SK-N-SH (cell line): ENCODE measurements around the gene ATPAF2. TPM values are rescaled to one million over a fixed set of nuclear protein-coding genes. Genes with fewer than 3 reads are reported as not detected.

Source experiments
- CTCF ChIA-PET: fragments of 300-600, 350-600 bp; formaldehyde crosslinking; extraction: SDS; loops from one replicate; lab custom pipeline; 2021; lab: Yijun Ruan, JAX
- POLR2A ChIA-PET: fragments of 350-600 bp; sonication (Branson Sonifier 250); formaldehyde crosslinking; extraction: SDS; loops from one replicate; lab custom pipeline; 2020; ENCODE audit warnings: antibody characterized with exemption, inconsistent platforms; lab: Yijun Ruan, JAX
- DNase-seq: peaks from one replicate; pipeline ENCODE4 v3.0.0; 2012
- H2AFZ ChIP-seq: fragments of 200-600 bp; sonication (generic); 2 replicates; pipeline ENCODE4 v1.8.1; 2016; ENCODE audit warnings: antibody characterized with exemption, mild to moderate bottlenecking, low read depth
- H3F3A ChIP-seq: fragments of 200-600 bp; sonication (generic); replicated peaks from 2 replicates; pipeline ENCODE3; 2016; ENCODE audit warnings: antibody characterized with exemption, mild to moderate bottlenecking; ENCODE audit not compliant: insufficient read depth
- H3K27ac ChIP-seq, 2 experiments: fragments of 200-500 bp in 1 of 2; fragments of 200-600 bp in 1 of 2; sonication (Bioruptor generic) in 1 of 2; sonication (generic), shearing (Covaris generic) in 1 of 2; 2 replicates each; pipeline versions ENCODE4 v1.5.1 to v1.6.1; 2014 to 2016; ENCODE audit warnings: low read depth in 2 of 2, inconsistent platforms in 1 of 2, low read length in 1 of 2, mild to moderate bottlenecking in 1 of 2, mixed read lengths in 1 of 2
- H3K27me3 ChIP-seq: fragments of 200-600 bp; sonication (generic), shearing (Covaris generic); 2 replicates; pipeline ENCODE4 v1.6.1; 2016; ENCODE audit warnings: mixed run types; ENCODE audit not compliant: insufficient read depth
- H3K36me3 ChIP-seq, 2 experiments: fragments of 200-500 bp in 1 of 2; fragments of 200-600 bp in 1 of 2; sonication (Bioruptor generic) in 1 of 2; sonication (generic) in 1 of 2; replicated peaks in 1 of 2; 2 replicates each; pipeline versions ENCODE3 to v1.5.1; 2014 to 2016; ENCODE audit warnings: low read length in 1 of 2, mild to moderate bottlenecking in 1 of 2; ENCODE audit not compliant: insufficient read depth in 2 of 2, control insufficient read depth in 1 of 2
- H3K4me1 ChIP-seq, 2 experiments: fragments of 200-500 bp in 1 of 2; fragments of 200-600 bp in 1 of 2; sonication (Bioruptor generic) in 1 of 2; sonication (generic), shearing (Covaris generic) in 1 of 2; 2 replicates each; pipeline versions ENCODE4 v1.5.1 to v1.6.1; 2014 to 2016; ENCODE audit warnings: low read depth in 1 of 2, low read length in 1 of 2, mixed run types in 1 of 2; ENCODE audit not compliant: insufficient read depth in 2 of 2, control insufficient read depth in 1 of 2
- H3K4me2 ChIP-seq: fragments of 200-600 bp; sonication (generic), shearing (Covaris generic); 2 replicates; pipeline ENCODE4 v1.6.1; 2017; ENCODE audit warnings: mixed run types
- H3K4me3 ChIP-seq, 2 experiments: fragments of 200-500 bp in 1 of 2; fragments of 200-600 bp in 1 of 2; sonication (Bioruptor generic) in 1 of 2; sonication (generic), shearing (Covaris generic) in 1 of 2; 2 replicates each; pipeline versions ENCODE4 v1.5.1 to v1.8.1; 2014 to 2016; ENCODE audit warnings: low read depth in 2 of 2, inconsistent platforms in 1 of 2, low read length in 1 of 2, mild to moderate bottlenecking in 1 of 2, mixed read lengths in 1 of 2, moderate library complexity in 1 of 2
- H3K79me2 ChIP-seq: fragments of 200-600 bp; sonication (generic); 2 replicates; pipeline ENCODE4 v1.8.1; 2017; ENCODE audit warnings: mild to moderate bottlenecking; ENCODE audit not compliant: insufficient read depth
- H3K9ac ChIP-seq: fragments of 200-600 bp; sonication (generic); 2 replicates; pipeline ENCODE4 v1.6.1; 2017; ENCODE audit warnings: mixed run types
- H3K9me2 ChIP-seq: fragments of 200-600 bp; sonication (generic); 2 replicates; pipeline ENCODE4 v1.6.1; 2017; ENCODE audit warnings: mixed run types
- H3K9me3 ChIP-seq: fragments of 200-600 bp; sonication (generic); 2 replicates; pipeline ENCODE4 v1.6.1; 2017; ENCODE audit warnings: mixed run types, mild to moderate bottlenecking, moderate library complexity
- H4K20me1 ChIP-seq: fragments of 200-600 bp; sonication (generic); 2 replicates; pipeline ENCODE4 v1.6.1; 2017; ENCODE audit warnings: mild to moderate bottlenecking, mixed run types; ENCODE audit not compliant: insufficient read depth
- CHD2 ChIP-seq: fragments of 150-350 bp; IDR thresholded peaks from 2 replicates; pipeline ENCODE4 v1.6.1; 2018; ENCODE audit warnings: low read length; ENCODE audit not compliant: partially characterized antibody
- FOXM1 ChIP-seq: IDR thresholded peaks from 2 replicates; pipeline ENCODE4 v1.4.0; 2012; ENCODE audit warnings: low read depth, mild to moderate bottlenecking
- IRF3 ChIP-seq: fragments of 150-350 bp; IDR thresholded peaks from 2 replicates; pipeline ENCODE4 v1.6.1; 2016; ENCODE audit warnings: mild to moderate bottlenecking, low read depth, low read length
- MXI1 ChIP-seq: IDR thresholded peaks from 2 replicates; pipeline ENCODE4 v1.6.1; 2012; ENCODE audit warnings: mild to moderate bottlenecking, low read depth, low read length, improper control_type of control experiment
- REST ChIP-seq: IDR thresholded peaks from 2 replicates; pipeline ENCODE4 v1.6.1; 2012; ENCODE audit warnings: mild to moderate bottlenecking, low read depth, low read length, moderate library complexity
- SIN3A ChIP-seq: IDR thresholded peaks from 2 replicates; pipeline ENCODE4 v1.6.1; 2012; ENCODE audit warnings: low read depth, mild to moderate bottlenecking, low read length, moderate library complexity, borderline replicate concordance
- TAF1 ChIP-seq: IDR thresholded peaks from 2 replicates; pipeline ENCODE4 v1.6.1; 2012; ENCODE audit warnings: low read depth, mild to moderate bottlenecking, low read length, moderate library complexity, borderline replicate concordance
- TEAD4 ChIP-seq: IDR thresholded peaks from 2 replicates; pipeline ENCODE4 v1.4.0; 2012; ENCODE audit warnings: mild to moderate bottlenecking, borderline replicate concordance; ENCODE audit not compliant: insufficient read depth
- ZBTB33 ChIP-seq: IDR thresholded peaks from 2 replicates; pipeline ENCODE4 v1.4.0; 2012; ENCODE audit warnings: low read depth, borderline replicate concordance
- WGBS: methylation state at CpG from one replicate; pipeline ENCODE4 v1.1.6; 2017; ENCODE audit warnings: low lambda C conversion rate; 5-methylcytosine and 5-hydroxymethylcytosine counted together
- polyA plus RNA-seq, 3 experiments: library from polyadenylated mRNA; depleted of rRNA; stranded (reverse); fragments of >200 nt; gene quantifications; 2 replicates each; pipeline ENCODE4 v1.2.3, GENCODE V29; 2012

The ATPAF2 gene
- polyA plus RNA-seq, 1 of the 3 experiments (the other 2 are of a cell fraction) = 20.8 TPM

GRCh38 chr17:18021372-18021771 is 17.6 kb downstream of the ATPAF2 start:
- no peak overlapping the region for H3K9ac ChIP-seq
- TF ChIP-seq MXI1 (no peak), TEAD4 (no peak), ZBTB33 (no peak), REST (no peak), TAF1 (no peak)
- H3K79me2 ChIP-seq = no peaks in the 10 kb centered on the region
- H3K4me2 ChIP-seq = no peak overlapping the region
- no peak overlapping the region for H3K4me3 ChIP-seq
- H3K36me3 ChIP-seq = peaks cover 0 to 10% of the 10 kb centered on the region in 2 experiments
- peaks cover 9 to 50% of the 10 kb centered on the region in 2 experiments; a peak in 2 of 4 replicates for H3K4me1 ChIP-seq
- ChIA-PET POLR2A (no interaction called here), CTCF (interaction anchor here (1.2 kb wide), 1 partner anchor 17 kb away, joined by 3 read pairs; no protein-coding TSS in a partner anchor)
- 96% methylated on average over 5 of the region's 5 CpGs for WGBS
- H3F3A ChIP-seq = peaks cover under 1% of the 10 kb centered on the region
- no peaks in the 10 kb centered on the region for H4K20me1 ChIP-seq
- DNase-seq = no peak
- no peak overlapping the region for H3K27ac ChIP-seq
- H3K9me3 ChIP-seq = no peaks in the 10 kb centered on the region
- H2AFZ ChIP-seq = no peak overlapping the region
- no peaks in the 10 kb centered on the region for H3K27me3 ChIP-seq
- H3K9me2 ChIP-seq = no peaks in the 10 kb centered on the region

GRCh38 chr17:18020971-18021370 is 18.0 kb downstream of the ATPAF2 start:
- peaks cover 0 to 10% of the 10 kb centered on the region in 2 experiments for H3K36me3 ChIP-seq
- no peak overlapping the region for H3K4me3 ChIP-seq
- H3K27ac ChIP-seq = no peak overlapping the region
- no peaks in the 10 kb centered on the region for H3K9me2 ChIP-seq
- DNase-seq = no peak
- no peak for TF ChIP-seq CHD2
- TF ChIP-seq FOXM1 = no peak
- TF ChIP-seq IRF3 = no peak
- no peak for TF ChIP-seq TEAD4
- TF ChIP-seq TAF1 = no peak
- TF ChIP-seq REST = no peak
- no peak for TF ChIP-seq SIN3A
- no peak overlapping the region for H2AFZ ChIP-seq
- peaks cover 6 to 46% of the 10 kb centered on the region in 2 experiments; a peak in 2 of 4 replicates for H3K4me1 ChIP-seq
- ChIA-PET CTCF (interaction anchor here (1.2 kb wide), 1 partner anchor 18 kb away, joined by 3 read pairs; no protein-coding TSS in a partner anchor), POLR2A (no interaction called here)
- H3K9ac ChIP-seq = no peak overlapping the region
- WGBS = 98% methylated on average over 6 of the region's 6 CpGs
- no peaks in the 10 kb centered on the region for H4K20me1 ChIP-seq
- H3K27me3 ChIP-seq = no peaks in the 10 kb centered on the region
- H3F3A ChIP-seq = peaks cover 4% of the 10 kb centered on the region
- no peak overlapping the region for H3K4me2 ChIP-seq
- no peaks in the 10 kb centered on the region for H3K79me2 ChIP-seq
- H3K9me3 ChIP-seq = no peaks in the 10 kb centered on the region
